Measurements from ENCODE around the gene HHIPL2.
"Not testable (repeated sequence)": the region's sequence is repeated elsewhere in the genome, so short reads cannot be mapped to it uniquely, and the experiment has no call there.

Gene HHIPL2

DNA sequence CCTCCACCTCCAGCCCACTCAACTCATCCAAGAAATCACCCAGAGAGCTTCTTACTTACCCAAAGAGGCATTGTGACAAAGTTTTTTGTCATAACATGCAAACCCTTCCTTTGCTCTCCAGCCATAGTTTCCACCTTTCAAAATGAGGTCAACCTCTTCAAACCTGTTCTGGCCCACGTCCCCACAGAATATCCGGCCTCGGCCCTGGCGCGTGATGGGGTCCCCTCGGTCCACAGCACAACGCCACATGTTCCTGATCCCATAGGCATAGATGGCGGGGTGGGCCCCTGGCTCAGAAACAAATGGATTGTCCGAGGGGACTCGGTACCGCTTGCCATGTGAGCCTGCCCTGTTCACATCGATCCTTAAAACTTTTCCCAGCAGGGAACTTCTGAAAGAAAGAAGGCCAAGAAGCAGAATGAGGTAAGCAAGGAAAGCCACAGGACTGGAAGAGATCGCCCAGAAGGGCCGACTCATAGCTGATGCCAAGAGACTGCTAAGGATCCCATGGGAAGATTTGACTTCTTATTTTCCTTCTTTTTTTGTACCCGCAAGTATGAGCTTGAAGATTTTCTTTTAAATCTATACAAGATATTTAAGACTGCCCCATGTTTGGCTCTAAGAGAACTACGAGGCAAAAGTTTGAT is 7.8 kb downstream of the HHIPL2 start:
- no peak for DNase-seq

DNA sequence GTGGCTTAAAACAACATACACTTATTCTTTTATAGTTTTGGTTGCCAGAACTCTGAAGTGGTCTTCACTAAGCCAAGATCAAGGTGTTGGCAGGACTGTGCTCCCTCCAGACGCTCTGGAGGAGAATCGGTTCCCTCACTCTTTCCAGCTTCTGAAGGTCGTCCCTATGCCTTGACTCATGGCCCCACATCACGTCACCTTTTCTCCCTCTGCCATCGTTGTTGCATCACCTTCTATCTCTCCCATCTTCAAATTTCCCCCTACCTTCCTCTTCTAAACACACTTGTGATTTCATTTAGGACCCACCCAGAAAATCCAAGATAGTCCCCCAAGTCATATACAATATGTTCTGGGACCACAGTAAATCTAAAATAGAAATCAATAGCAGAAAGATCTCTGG is 12.4 kb downstream of the HHIPL2 start:
- DNase-seq = no peak

DNA sequence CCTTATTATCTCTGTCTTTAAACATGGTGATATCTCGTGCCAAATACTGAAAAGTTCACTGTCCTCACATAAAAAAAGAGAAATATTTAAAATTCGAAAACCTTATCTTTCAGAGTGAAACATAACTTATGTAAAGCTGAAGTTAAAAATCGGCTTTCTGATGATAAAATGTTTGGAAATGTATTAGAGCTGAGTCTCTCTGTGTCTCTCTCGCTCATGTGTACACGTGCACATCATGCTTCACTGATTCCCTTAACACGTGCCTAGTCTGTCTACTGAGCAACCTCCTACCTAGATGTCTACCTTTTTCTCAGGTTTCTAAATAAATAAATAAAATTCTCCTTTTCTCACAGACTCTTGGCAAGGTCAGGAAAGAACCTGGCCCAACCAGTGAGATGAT is 17.1 kb downstream of the HHIPL2 start:
- no peak for DNase-seq

DNA sequence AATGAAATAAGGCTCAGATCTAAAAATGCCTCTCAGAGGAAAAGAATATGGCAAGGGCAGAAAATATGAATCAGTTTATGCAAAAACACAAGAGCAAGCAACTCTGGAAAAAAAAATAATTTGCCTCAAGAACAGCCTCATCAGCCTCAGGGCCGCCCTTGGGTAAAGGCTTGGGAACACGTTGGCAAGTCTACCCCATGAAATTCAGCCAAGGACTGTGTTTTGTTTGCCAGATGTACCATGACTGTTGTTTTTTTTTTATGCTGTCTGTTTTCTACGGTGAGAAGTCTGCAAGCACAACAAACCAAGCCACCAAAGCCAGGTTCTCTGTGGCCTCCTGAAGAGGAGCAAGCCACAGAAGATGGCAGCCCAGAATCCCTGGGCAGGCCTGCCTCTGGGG is 18.0 kb downstream of the HHIPL2 start:
- no peak for DNase-seq

DNA sequence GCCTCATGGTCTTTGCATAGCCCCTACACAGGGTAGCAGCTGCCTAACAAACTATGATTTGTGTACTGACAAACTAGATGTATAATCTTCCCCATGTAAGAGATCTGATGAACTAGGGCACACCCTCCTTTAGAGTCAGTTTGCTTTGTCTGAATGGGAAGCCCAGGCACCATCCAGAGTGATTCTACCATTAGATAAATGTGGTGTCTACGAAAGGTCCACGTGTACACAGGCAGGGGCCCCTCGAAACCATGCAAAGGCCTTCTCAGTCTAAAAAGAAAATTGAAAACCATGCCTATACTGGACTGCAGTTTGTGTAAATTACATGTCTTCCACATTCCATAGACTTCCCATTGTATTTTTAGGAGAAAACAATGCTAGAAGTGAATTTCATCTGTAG is 18.7 kb downstream of the HHIPL2 start:
- DNase-seq = no peak

DNA sequence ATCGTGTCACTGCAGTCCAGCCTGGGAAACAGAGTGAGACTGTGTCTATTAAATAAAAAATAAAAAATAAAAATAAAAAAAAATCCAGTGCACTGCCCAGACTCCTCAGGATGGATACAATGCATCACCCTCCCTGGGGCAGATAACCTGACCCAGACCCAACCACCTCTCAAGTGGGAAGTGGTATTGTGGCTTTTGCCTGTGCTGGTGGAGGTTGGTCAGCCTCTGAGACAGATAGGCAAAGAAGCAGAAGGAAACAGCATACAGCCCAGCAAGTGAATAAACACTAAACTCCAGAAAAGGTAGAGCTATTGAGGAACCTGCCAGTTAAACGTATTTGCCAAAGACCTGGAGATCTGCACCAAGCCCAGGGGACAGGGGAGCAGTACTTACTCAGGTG is 22.0 kb downstream of the HHIPL2 start:
- DNase-seq = no peak

DNA sequence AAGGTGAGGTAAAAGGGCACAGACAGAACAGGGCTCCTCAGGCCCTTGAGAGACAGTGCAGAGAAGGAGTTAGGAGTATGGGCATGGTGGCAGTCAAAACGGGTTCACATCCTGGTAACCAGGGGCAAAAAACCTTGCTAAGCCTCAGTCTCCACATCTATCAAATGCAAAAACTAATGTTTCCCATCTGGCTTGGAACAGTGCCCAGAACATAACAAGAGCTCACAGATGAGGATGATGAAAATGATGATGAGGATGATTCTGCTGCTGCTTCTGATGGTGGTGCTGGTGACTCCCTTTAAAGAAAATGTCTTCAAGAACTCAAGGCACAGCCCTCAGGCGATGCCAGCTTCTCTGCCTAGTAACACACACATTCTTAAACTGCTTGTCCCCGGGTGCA is 24.1 kb downstream of the HHIPL2 start:
- peak; percentile 42 for DNase-seq

DNA sequence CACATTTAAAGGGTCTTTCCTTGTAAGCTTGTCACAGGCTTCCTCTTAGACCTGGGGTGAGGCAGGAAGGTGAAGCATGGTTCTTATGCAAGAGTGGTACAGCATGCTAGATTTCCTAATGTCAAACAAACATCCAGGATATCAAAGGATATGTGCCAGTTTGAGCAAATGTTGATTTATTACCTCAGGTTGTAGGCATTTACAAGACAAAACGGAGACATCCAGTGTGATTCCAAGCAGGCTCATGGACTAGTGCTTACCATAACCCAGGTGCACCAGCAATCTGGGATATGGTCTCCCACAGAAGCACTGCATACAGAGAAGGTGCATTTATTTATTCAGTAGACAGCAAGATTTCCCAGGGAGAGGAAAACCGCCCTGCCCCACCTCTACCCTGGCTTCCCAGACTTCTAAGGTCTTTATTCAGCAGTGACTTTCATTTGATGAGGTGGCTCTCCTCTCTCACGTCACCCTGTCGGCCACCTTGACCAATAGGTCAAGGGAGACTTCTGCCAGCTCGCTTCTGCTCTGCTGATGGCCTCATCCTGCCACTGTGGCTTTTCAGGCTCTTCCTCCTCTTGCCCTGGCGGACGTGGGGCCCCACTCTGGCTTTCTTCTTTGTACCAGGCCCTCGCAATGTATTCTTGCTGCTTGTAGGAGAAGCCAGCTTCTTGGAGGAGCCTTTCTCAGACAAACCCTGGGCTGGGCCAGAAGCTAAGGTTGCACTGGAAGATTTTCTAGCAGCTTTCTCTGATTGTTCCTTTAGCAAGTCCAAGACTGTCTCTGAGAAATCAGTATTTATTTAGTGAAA is 25.6 kb downstream of the HHIPL2 start:
- DNase-seq = no peak

DNA sequence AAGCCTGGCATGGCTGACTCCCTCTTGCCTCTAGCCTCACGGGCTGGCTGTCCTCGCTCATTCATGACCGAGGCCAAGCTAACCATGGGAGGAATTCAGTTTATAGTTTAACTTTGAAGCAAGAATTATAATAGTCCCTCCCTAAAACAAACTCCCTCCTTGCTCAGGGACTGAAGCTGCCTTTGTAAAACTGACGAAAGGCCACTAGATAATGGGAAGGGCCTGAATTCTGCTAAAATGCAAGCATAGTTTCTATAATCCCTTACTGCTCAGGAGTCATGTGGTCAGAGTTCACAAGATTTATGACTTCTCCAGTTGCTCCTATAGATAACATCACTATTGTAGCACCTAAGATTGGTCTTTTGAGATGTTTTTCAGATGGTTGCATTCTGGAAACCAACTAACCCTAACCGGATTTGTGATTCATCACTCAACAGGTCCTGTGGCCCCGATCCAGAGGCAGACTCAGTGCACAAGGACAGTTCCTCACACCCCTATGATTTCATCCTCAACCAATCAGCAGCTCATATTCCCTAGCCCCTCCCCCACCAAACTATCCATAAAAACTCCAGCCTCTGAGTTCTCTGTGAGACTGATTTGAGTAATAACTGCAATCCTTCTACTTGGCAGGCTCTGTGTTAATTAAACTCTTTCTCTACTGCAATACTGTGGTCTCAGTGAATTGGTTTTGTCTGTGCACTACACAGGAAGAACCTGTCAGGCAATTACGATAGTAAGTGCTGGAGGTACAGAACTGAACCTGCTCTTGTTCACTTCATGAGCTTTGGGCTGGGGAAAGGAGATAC is 26.4 kb downstream of the HHIPL2 start:
- DNase-seq = peak; percentile 39

DNA sequence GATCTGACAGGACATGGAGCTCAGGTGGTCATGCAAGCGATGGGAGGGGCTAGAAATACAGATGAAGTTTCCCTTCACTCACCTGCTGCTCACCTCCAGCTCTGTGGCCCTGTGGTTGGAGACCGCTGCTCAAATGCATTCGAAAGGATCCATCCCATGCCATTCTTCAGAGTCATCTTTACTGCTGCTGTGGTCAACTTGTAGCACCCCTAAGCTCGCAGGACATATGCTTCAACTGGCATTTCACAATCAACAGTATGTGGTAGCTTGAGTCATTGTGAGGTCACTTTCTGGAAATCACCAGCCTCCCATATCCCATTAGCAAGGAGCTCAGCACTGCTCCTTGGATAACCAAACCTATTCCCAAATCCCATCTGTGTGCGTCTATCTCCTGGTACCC is 58.4 kb downstream of the HHIPL2 start:
- peak; percentile 84 for DNase-seq

DNA sequence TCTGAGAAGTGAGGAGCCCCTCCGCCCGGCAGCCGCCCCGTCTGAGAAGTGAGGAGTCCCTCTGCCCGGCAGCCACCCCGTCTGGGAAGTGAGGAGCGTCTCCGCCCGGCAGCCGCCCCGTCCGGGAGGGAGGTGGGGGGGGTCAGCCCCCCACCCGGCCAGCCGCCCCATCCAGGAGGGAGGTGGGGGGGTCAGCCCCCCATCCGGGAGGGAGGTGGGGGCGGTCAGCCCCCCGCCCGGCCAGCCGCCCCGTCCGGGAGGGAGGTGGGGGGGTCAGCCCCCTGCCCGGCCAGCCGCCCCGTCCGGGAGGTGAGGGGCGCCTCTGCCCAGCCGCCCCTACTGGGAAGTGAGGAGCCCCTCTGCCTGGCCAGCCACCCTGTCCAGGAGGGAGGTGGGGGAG is 60.1 kb downstream of the HHIPL2 start:
- not testable (repeated sequence) for DNase-seq

DNA sequence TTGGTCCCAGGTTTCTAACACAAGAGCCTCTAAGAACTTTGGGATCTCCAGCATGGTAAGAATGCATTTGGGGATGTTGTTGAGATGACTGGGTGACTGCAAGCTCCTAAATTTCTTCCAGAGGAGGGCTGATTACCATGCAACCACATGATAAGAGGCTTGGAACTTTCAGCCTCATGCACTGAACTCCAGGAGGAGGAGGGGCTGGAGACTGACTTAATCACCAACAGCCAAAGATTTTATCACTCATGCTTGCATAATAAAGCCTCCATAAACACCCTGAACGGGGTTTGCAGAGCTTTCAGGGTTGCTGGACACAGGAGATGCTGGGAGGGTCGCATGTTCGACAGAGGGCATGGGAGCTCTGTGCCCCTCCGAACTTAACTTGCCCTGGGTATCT is 63.9 kb downstream of the HHIPL2 start:
- DNase-seq = peak; percentile 60

DNA sequence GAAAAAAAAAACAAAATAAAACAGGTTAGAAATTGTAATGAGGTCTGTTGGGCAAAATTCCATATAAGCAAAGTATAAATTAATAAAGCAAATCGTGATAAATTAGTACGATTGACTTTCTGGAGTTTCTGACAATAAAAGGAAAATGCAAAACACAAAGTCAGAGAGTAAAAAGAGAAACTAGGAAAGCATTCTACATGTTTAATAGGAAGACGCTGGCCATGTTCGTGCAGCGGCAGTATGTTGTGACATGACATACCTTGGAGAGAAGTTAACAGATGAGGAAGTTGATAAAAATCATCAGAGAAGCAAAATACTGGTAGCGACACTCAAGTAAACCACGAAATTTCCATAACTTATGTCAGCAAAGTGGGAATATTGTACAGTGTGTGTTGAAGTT is 68.3 kb downstream of the HHIPL2 start:
- DNase-seq = not testable (repeated sequence)

DNA sequence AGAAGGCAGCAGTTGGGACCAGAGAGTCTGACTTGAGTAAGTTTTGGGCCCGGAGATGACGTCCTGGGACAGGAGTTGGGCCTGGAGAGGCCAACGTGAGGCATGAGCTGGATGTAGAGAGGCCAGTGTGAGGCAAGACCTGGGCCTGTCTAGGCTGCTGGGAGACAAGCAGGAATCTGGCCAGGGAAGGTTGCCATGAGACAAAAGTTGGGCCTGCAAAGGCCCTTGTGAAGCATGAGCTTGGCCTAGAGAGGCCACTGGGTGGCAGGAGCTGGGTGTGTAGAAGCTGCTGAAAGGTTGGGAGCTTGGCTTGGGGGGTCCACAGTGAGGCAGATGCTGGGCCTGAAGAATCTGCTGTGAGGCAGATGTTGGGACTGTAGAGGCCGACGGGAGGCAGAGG is 71.5 kb downstream of the HHIPL2 start:
- DNase-seq = not testable (repeated sequence)

DNA sequence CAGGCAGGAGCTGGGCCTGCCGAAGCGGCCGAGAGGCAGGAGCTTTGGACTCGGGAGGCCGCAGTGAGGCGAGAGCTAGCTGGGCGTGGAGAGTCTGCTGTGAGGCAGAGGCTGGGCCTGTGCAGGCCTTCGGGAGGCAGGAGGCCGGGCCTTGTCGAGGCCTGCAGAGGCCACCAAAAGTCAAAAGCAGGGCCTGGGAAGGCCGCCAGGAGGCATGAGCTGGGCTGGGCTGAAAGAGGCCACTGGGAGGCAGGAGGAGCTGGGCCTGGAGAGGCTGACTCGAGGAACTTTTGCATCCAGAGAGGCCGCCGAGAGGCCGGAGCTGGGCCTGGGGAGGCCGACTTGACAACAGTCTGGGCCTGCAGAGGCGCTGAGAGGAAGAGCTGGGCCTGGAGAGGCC is 74.2 kb downstream of the HHIPL2 start:
- not testable (repeated sequence) for DNase-seq

DNA sequence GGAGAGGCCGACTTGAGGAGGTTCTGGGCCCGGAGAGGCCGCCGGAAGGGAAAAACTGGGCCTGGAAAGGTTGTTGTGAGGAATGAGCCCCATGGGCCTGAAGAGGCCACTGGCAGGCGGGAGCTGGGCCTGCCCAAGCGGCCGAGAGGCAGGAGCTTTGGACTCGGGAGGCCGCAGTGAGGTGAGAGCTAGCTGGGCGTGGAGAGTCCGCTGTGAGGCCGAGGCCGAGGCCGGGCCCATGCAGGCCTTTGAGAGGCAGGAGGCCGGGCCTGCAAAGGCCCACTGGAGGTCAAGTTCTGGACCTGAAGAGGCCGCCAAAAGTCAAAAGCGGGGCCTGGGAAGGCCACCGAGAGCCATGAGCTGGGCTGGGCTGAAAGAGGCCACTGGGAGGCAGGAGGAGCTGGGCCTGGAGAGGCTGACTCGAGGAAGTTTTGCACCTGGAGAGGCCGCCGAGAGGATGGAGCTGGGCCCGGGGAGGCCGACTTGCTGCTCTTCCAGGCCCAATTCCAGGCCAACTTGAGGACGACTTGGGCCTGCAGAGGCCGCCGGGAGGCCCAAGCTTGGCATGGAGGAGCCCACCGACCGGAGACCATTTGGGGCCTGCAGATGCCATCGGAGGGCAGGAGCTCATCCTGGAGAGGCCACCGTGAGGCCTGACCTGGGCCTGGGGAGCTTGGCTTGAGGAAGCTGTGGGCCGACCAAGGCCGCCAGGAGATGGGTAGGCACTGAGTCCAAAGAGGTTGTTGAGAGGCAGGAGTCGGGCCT is 74.9 kb downstream of the HHIPL2 start:
- not testable (repeated sequence) for DNase-seq

All from fibroblast of skin of abdomen (primary cell).